Ovary (tissue), 9 donors: Measurements from ENCODE around the gene KRT9. TPM values are rescaled to one million over a fixed set of nuclear protein-coding genes. Genes with fewer than 3 reads are reported as not detected.

Experiments used
- DNase-seq, 5 donors: peaks; one replicate each; pipeline ENCODE4 v3.0.0-alpha.2; 2019 to 2020
- H3K27ac ChIP-seq, 2 donors: fragments of 200-600 bp; one replicate each; pipeline versions ENCODE4 v1.5.1 to v1.8.0; 2019 to 2022
- H3K27me3 ChIP-seq: fragments of 200-600 bp; one replicate; pipeline ENCODE4 v1.8.0; 2022
- H3K36me3 ChIP-seq: fragments of 200-600 bp; sonication (generic); one replicate; pipeline ENCODE4 v1.5.1; 2019
- H3K4me1 ChIP-seq: one replicate; pipeline ENCODE4 v1.8.1; 2013; ENCODE audit warnings: mild to moderate bottlenecking, moderate library complexity; ENCODE audit not compliant: insufficient read depth
- H3K4me3 ChIP-seq: fragments of 200-600 bp; sonication (generic); one replicate; pipeline ENCODE4 v1.5.1; 2017
- H3K9me3 ChIP-seq, 2 donors: fragments of 200-600 bp in 1 of 2; sonication (generic) in 1 of 2; one replicate each; pipeline versions ENCODE4 v1.5.1 to v1.8.1; 2013 to 2019; ENCODE audit warnings: mild to moderate bottlenecking in 1 of 2, moderate library complexity in 1 of 2
- CTCF ChIP-seq, 3 donors: fragments of 450-650 bp in 2 of 3; fragments of 200-600 bp in 1 of 3; IDR thresholded peaks; one replicate each; pipeline versions ENCODE4 v1.5.1 to v1.8.0; 2016 to 2022; ENCODE audit warnings: antibody characterized with exemption in 3 of 3, mild to moderate bottlenecking in 1 of 3
- EP300 ChIP-seq: sonication (generic); formaldehyde crosslinking; IDR thresholded peaks from one replicate; pipeline ENCODE4 v1.6.1; 2017; ENCODE audit warnings: antibody characterized with exemption
- POLR2A ChIP-seq: fragments of 450-650 bp; IDR thresholded peaks from one replicate; pipeline ENCODE4 v1.6.1; 2017; ENCODE audit warnings: antibody characterized with exemption, mild to moderate bottlenecking, moderate library complexity
- WGBS, 3 donors: extraction: QIAGEN DNeasy Blood & Tissue Kit in 1 of 3; methylation state at CpG; one replicate each; pipeline versions ENCODE4 v1.1.5 to v1.1.7; 2013 to 2017; 5-methylcytosine and 5-hydroxymethylcytosine counted together
- intact Hi-C, 4 donors: fragments of 100-400 bp; cut with DNase I; formaldehyde crosslinking; loops; one replicate each; pipeline versions ENCODE4 v1.11.0 to v1.15.1; 2022 to 2023
- polyA plus RNA-seq, 2 donors: library from polyadenylated mRNA; stranded (reverse); fragments of 200-250 nt in 1 of 2; fragments of 350-450 nt in 1 of 2; fragmentation: Illumina TruSeq in 1 of 2; extraction: RNeasy Lipid Tissue Mini Kit (QIAGEN cat#74804) in 1 of 2; gene quantifications; one replicate each; pipeline ENCODE4 v1.2.3, GENCODE V29; 2013 to 2014
- total RNA-seq, 7 donors: library from RNA; depleted of rRNA in 2 of 7; stranded (reverse); fragments of >200 nt in 2 of 7; fragmentation: NEBNext Ultra II Directional in 3 of 7; extraction: Animal tissue kit (Norgen Biotek cat#: 25700) in 3 of 7; gene quantifications; one replicate each; pipeline versions ENCODE4 v1.1.0 to v1.2.4, GENCODE V29; 2016 to 2023
- donor health status: DM: no; HTN: no; CAD: no; lungs with moderate emphysema.
- donor health status: DM: no; HTN: no; CAD: no.
- donor health status: Bipolar disorder and iron deficiency.
- donor health status: DM: yes; HTN: yes; CAD: no.
- donor health status: DM: no; HTN: no; CAD: no.
- donor health status: DM: yes; HTN: yes; CAD: no.

KRT9 gene
- total and polyA plus RNA-seq, 9 donors = not detected

DNA sequence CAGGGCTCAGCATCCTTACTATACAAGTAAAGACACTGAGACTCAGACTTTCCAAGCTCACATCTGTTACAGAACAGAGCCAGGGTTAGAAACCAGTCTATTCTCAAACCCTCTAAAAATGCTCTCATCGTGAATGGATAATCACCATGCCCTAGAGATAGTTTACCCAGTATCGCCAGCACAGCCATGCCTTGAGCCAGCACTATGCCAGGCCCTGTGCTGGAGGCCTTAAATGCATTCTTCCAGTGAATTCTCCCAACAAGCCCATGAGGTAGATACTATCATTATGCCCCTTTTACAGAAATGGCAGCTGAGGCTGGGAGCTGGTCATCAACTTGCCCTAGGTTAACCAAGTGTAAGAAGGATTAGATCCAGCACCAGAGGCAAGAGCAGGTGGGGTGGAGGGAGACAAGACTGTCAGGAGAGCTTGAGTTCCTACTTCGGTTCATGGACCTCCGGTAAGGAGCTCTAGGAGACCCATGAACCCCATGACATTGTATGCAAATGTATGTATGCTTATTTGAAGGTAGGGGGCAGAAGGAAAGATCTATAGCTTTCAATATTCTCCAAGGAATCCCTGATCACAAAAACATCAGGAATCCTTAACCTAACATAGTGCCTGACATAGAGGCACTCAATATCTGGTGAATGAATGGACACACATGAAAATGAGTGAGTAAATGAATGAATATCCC is 9.7 kb upstream of the KRT9 start:
- no peak for TF ChIP-seq EP300
- TF ChIP-seq POLR2A = no peak
- no peak for TF ChIP-seq CTCF (IDR thresholded peaks at IDR 0.05)
- DNase-seq = no peak
- 93 to 97% (median 94%) methylated on average over 4 of the region's 4 CpGs for WGBS, 3 donors
- intact Hi-C loops = loop anchor here in 1 of 4 donors (2.0 kb wide), 1 partner anchor 21 kb away; no protein-coding TSS in a partner anchor
- H3K27ac ChIP-seq = no peak overlapping the region
- H3K4me3 ChIP-seq = no peak overlapping the region
- H3K4me1 ChIP-seq = no peaks in the 10 kb centered on the region
- no peaks in the 10 kb centered on the region for H3K9me3 ChIP-seq
- H3K36me3 ChIP-seq = no peaks in the 10 kb centered on the region
- H3K27me3 ChIP-seq = no peaks in the 10 kb centered on the region

GRCh38 chr17:41580687-41581365 is 9.0 kb upstream of the KRT9 start:
- no peaks in the 10 kb centered on the region for H3K27me3 ChIP-seq
- no peak for DNase-seq
- H3K4me3 ChIP-seq = no peak overlapping the region
- H3K36me3 ChIP-seq = no peaks in the 10 kb centered on the region
- intact Hi-C loops = no loop called here
- H3K4me1 ChIP-seq = no peaks in the 10 kb centered on the region
- TF ChIP-seq CTCF (IDR thresholded peaks at IDR 0.05) = no peak
- TF ChIP-seq POLR2A = no peak
- no peak for TF ChIP-seq EP300
- no peaks in the 10 kb centered on the region for H3K9me3 ChIP-seq
- H3K27ac ChIP-seq = no peak overlapping the region
- 15 to 30% (median 18%) methylated on average over 1 of the region's 1 CpG for WGBS, 3 donors

DNA sequence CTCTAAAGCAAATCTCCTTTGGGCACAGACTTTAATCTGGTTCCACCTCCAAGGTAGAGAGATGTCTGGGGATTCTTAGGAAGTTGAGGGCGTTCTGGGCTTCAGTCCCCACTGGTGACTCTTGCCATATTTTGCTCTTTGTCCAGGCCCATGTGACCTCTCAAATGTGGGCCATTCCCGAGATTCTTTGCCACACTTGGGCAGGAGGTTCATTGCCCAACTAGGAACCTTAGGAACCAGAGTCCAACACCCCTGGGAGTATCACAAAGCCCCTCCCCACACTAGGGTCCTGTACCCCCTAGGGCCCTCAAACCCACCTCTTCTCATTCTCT is 8.4 kb upstream of the KRT9 start:
- Histone ChIP-seq H3K27me3 (no peaks in the 10 kb centered on the region), H3K36me3 (no peaks in the 10 kb centered on the region), H3K4me1 (no peaks in the 10 kb centered on the region), H3K4me3 (no peak overlapping the region), H3K27ac (no peak overlapping the region), H3K9me3 (no peaks in the 10 kb centered on the region)
- intact Hi-C loops = no loop called here
- DNase-seq = no peak
- 89 to 96% (median 91%) methylated on average over 2 of the region's 2 CpGs for WGBS, 3 donors
- TF ChIP-seq POLR2A = no peak
- no peak for TF ChIP-seq CTCF (IDR thresholded peaks at IDR 0.05)
- no peak for TF ChIP-seq EP300

DNA sequence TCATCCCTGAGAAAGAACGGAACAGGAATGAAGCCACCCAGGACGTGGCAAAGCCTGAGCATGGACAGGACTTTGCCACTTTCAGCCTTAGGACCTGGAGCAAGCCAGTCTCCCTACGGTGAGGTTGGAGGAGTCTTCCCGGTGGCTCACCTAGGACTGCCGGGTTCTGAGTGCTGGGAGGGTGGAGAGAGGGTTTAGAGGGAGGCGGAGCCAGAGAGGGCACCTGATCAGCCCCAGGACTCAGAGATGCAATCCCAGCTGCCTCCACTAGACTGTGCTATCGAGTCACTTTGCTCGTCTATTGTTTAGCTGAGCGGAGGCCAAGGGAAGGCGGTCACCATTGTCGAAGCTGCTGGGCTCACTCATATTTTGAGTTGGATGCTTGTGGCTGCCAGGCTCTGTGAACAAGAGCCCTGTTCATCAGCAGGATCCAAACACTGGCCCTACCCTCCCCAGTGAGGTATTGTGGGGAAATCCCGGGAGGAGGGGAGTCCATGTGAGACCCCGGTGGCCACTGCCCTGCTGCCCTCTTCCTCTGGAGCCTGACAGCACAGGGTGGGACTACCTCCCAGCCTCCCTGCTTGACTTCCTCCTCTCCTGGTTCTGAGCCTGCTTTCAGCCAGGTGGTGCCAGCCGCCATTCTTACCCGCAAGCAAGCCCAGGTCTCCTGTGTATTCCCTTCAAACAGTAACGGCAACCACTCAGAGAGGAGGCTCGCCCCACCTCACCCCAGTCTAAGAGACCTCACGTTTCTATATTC is 7.8 kb upstream of the KRT9 start:
- Histone ChIP-seq H3K27me3 (no peaks in the 10 kb centered on the region), H3K27ac (no peak overlapping the region), H3K4me1 (no peaks in the 10 kb centered on the region), H3K4me3 (no peak overlapping the region), H3K9me3 (no peaks in the 10 kb centered on the region), H3K36me3 (no peaks in the 10 kb centered on the region)
- 36 to 41% (median 37%) methylated on average over 18 of the region's 18 CpGs for WGBS, 3 donors
- TF ChIP-seq EP300 (no peak), CTCF (IDR thresholded peaks at IDR 0.05) (peak in 1 of 3 donors; percentile 23), POLR2A (no peak)
- DNase-seq = peak; percentile 47 to 81 (median 67)
- intact Hi-C loops = no loop called here
